HCT116 (cell line): ENCODE data around the gene DPF3. TPM values are rescaled to one million over a fixed set of nuclear protein-coding genes. Genes with fewer than 3 reads are reported as not detected.

Experiments
- ATAC-seq: fragments of 200-7000 bp; cut with Tn5 transposase; 2 replicates; pipeline ENCODE4 v1.9.1; 2020; ENCODE audit warnings: mild to moderate bottlenecking, moderate library complexity
- BruUV-seq: library from RNA; stranded (reverse); fragments of 400-500 nt; replicated peaks from 2 replicates; lab custom pipeline; 2021; lab: Mats Ljungman, UMichigan
- CTCF ChIA-PET: fragments of 300-600 bp; sonication (Branson Sonifier 250); formaldehyde crosslinking; loops from one replicate; lab custom pipeline; 2021; ENCODE audit warnings: antibody characterized with exemption; lab: Charles Lee
- POLR2A ChIA-PET: fragments of 300-600, 350-600 bp; sonication (Branson Sonifier 250); formaldehyde crosslinking; loops from one replicate; lab custom pipeline; 2021; ENCODE audit warnings: antibody characterized with exemption; lab: Charles Lee
- RAD21 ChIA-PET, 2 experiments: fragments of 300-600 bp; sonication (Branson Sonifier 250); formaldehyde crosslinking; loops; one replicate each; lab custom pipeline; 2023; ENCODE audit warnings: low total read pairs in 2 of 2; ENCODE audit not compliant: uncharacterized antibody in 2 of 2, unreplicated experiment in 2 of 2, low non-redundant PET in 1 of 2; lab: Charles Lee
- DNase-seq: peaks from one replicate; pipeline ENCODE4 v3.0.0-alpha.2; 2010; ENCODE audit warnings: low read depth, low spot score
- H2AFZ ChIP-seq: fragments of 200-600 bp; shearing (Covaris generic), sonication (generic); 2 replicates; pipeline ENCODE4 v1.6.1; 2017; ENCODE audit warnings: low read depth, mixed run types, mixed read lengths, antibody characterized with exemption, low read length; ENCODE audit not compliant: poor library complexity, severe bottlenecking
- H3K27ac ChIP-seq: 2 replicates; pipeline ENCODE4 v1.5.1; 2012; ENCODE audit warnings: low read depth, low read length
- H3K27me3 ChIP-seq: fragments of 200-600 bp; sonication (generic); 2 replicates; pipeline ENCODE4 v1.6.1; 2016; ENCODE audit warnings: mixed run types, low read length, mixed read lengths; ENCODE audit not compliant: insufficient read depth
- H3K36me3 ChIP-seq, 2 experiments: fragments of 200-500 bp in 1 of 2; fragments of 200-600 bp in 1 of 2; sonication (Bioruptor generic) in 1 of 2; sonication (generic) in 1 of 2; 2 replicates each; pipeline versions ENCODE4 v1.5.1 to v1.6.1; 2014 to 2016; ENCODE audit warnings: low read length in 2 of 2, inconsistent platforms in 1 of 2, mixed read lengths in 1 of 2, mixed run types in 1 of 2; ENCODE audit not compliant: insufficient read depth in 2 of 2, control insufficient read depth in 1 of 2
- H3K4me1 ChIP-seq, 2 experiments: fragments of 200-600 bp in 1 of 2; sonication (generic) in 1 of 2; 2 replicates each; pipeline versions ENCODE4 v1.5.1 to v1.6.1; 2012 to 2017; ENCODE audit warnings: low read length in 2 of 2, inconsistent platforms in 1 of 2, mild to moderate bottlenecking in 1 of 2, mixed read lengths in 1 of 2, mixed run types in 1 of 2, moderate library complexity in 1 of 2; ENCODE audit not compliant: insufficient read depth in 2 of 2, control insufficient read depth in 1 of 2
- H3K4me2 ChIP-seq: fragments of 200-600 bp; sonication (generic); 2 replicates; pipeline ENCODE4 v1.6.1; 2017; ENCODE audit warnings: mixed run types, low read length, mixed read lengths
- H3K4me3 ChIP-seq, 2 experiments: fragments of 200-600 bp in 1 of 2; sonication (generic) in 1 of 2; replicated peaks in 1 of 2; 2 replicates each; pipeline ENCODE4 v1.5.1; 2011 to 2016; ENCODE audit warnings: low read length in 2 of 2, control low read depth in 1 of 2, low read depth in 1 of 2, mild to moderate bottlenecking in 1 of 2, mixed read lengths in 1 of 2, mixed run types in 1 of 2
- H3K79me2 ChIP-seq: fragments of 200-600 bp; sonication (generic); 2 replicates; pipeline ENCODE4 v1.6.1; 2017; ENCODE audit warnings: mild to moderate bottlenecking, mixed run types, low read length, moderate library complexity, mixed read lengths; ENCODE audit not compliant: insufficient read depth
- H3K9ac ChIP-seq: fragments of 200-600 bp; sonication (generic); 2 replicates; pipeline ENCODE4 v1.6.1; 2016; ENCODE audit warnings: low read length, mixed read lengths
- H3K9me2 ChIP-seq: fragments of 200-600 bp; sonication (generic), shearing (Covaris generic); 2 replicates; pipeline ENCODE4 v1.6.1; 2017; ENCODE audit warnings: mixed run types, mild to moderate bottlenecking, moderate library complexity; ENCODE audit not compliant: insufficient read depth
- H3K9me3 ChIP-seq, 2 experiments: fragments of 200-500 bp in 1 of 2; fragments of 200-600 bp in 1 of 2; sonication (Bioruptor generic) in 1 of 2; sonication (generic) in 1 of 2; 2 replicates each; pipeline ENCODE4 v1.6.1; 2014 to 2017; ENCODE audit warnings: low read length in 2 of 2, mixed read lengths in 2 of 2, inconsistent platforms in 1 of 2, low read depth in 1 of 2, mild to moderate bottlenecking in 1 of 2, mixed run types in 1 of 2, moderate library complexity in 1 of 2; ENCODE audit not compliant: control insufficient read depth in 1 of 2, insufficient read depth in 1 of 2
- H4K20me1 ChIP-seq: fragments of 200-600 bp; sonication (generic), shearing (Covaris generic); 2 replicates; pipeline ENCODE4 v1.6.1; 2017; ENCODE audit warnings: mixed run types, mild to moderate bottlenecking, moderate library complexity; ENCODE audit not compliant: insufficient read depth
- CEBPB ChIP-seq: IDR thresholded peaks from 2 replicates; pipeline ENCODE4 v1.6.1; 2012; ENCODE audit warnings: low read depth
- EGR1 ChIP-seq: IDR thresholded peaks from 2 replicates; pipeline ENCODE4 v1.6.1; 2012; ENCODE audit warnings: low read depth
- POLR2A ChIP-seq: IDR thresholded peaks from 2 replicates; pipeline ENCODE4 v1.7.0; 2011; ENCODE audit warnings: borderline replicate concordance; ENCODE audit not compliant: insufficient read depth, insufficient read length; ENCODE audit errors: extremely low read depth
- POLR2AphosphoS5 ChIP-seq: IDR thresholded peaks from 2 replicates; pipeline ENCODE4 v1.6.1; 2011; ENCODE audit warnings: mild to moderate bottlenecking, low read depth, low read length, moderate library complexity
- RAD21 ChIP-seq: IDR thresholded peaks from 2 replicates; pipeline ENCODE4 v1.6.1; 2012; ENCODE audit warnings: low read depth, mild to moderate bottlenecking
- intact Hi-C: fragments of 100-400 bp; cut with micrococcal nuclease; formaldehyde crosslinking; loops from 2 replicates; pipeline ENCODE4 v1.10.0; 2022
- total RNA-seq: library from RNA; stranded (reverse); gene quantifications from one replicate; pipeline ENCODE4 v1.2.1, GENCODE V29; 2021; ENCODE audit not compliant: unreplicated experiment
- TF ChIP-seq, protein P1 (sequence below), 3 experiments: fragments of 200-600 bp in 1 of 3; sonication (generic) in 1 of 3; IDR thresholded peaks in 2 of 3; conservative IDR thresholded peaks in 1 of 3; 2 replicates each; pipeline ENCODE4 v1.5.1; 2012 to 2017; ENCODE audit warnings: low read depth in 2 of 3, low read length in 2 of 3, antibody characterized with exemption in 1 of 3, borderline replicate concordance in 1 of 3, control low read depth in 1 of 3, mild to moderate bottlenecking in 1 of 3, mixed read lengths in 1 of 3, mixed run types in 1 of 3, moderate library complexity in 1 of 3; ENCODE audit not compliant: insufficient read depth in 1 of 3
- TF ChIP-seq, protein P2 (sequence below): IDR thresholded peaks from 2 replicates; pipeline ENCODE4 v1.6.1; 2012

Gene DPF3
- total RNA-seq, 1 experiment from 2014 or later: 0.27 TPM

DNA sequence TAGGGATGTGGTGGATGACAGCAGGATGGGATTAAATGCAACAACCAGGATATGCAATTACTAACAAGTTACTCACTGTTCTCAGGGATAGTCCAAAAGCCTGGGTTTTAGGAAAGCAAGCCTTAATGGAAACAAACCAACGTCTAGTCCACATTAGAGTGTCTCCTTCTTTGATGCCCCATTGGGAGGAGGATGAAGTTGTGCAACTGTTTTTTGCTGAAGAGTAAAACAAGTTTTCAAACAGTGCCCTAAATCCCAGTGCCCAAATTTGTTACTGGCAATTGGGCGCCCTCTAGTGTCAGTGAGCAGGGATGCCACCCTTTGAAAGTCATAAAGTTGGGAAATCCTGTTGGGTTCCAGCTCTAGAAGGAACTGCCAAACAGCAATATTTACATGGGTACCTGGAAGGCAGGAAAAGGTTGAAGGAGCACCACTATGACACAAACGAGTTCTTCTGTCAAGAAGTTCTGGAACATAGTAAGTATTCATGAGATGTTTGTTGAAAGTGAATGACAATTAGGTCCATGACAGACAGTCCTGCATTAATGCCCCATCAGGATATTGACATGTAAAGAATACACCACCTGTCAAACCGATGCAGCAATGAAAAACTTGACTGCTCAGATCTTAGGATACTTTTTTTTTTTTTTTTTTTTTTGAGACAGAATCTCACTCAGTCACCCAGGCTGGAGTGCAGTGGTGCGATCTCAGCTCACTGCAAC is 11.1 kb upstream of the DPF3 start:
- no peaks in the 10 kb centered on the region for H3K9me2 ChIP-seq
- ChIA-PET POLR2A (interaction anchor here (1.0 to 1.5 kb wide), 2 partner anchors 11 to 22 kb away, joined by 3 to 4 read pairs; partner anchors contain the start of genes DCAF4 and DPF3), RAD21 (interaction anchor here (0.6 to 1.5 kb wide), 6 partner anchors 21 to 761 kb away, joined by 3 to 6 read pairs (median 4); no protein-coding TSS in a partner anchor), CTCF (interaction anchor here (0.6 to 3.7 kb wide), 11 partner anchors 10 to 400 kb away, joined by 3 to 89 read pairs (median 5); partner anchors contain the start of gene DPF3)
- H3K9me3 ChIP-seq: no peaks in the 10 kb centered on the region
- ATAC-seq (peak; percentile 63), DNase-seq (peak; percentile 44)
- H3K9ac ChIP-seq: no peak overlapping the region
- peaks cover 3 to 25% of the 10 kb centered on the region in 2 experiments for H3K4me1 ChIP-seq
- no peaks in the 10 kb centered on the region for H3K27me3 ChIP-seq
- BruUV-seq: no TSS peak
- H2AFZ ChIP-seq: no peak overlapping the region
- H3K4me3 ChIP-seq: no peak overlapping the region
- no peaks in the 10 kb centered on the region for H4K20me1 ChIP-seq
- no peak overlapping the region for H3K4me2 ChIP-seq
- intact Hi-C loops: loop anchor here (1.0 to 10.0 kb wide), 3 partner anchors 43 to 570 kb away; no protein-coding TSS in a partner anchor
- H3K79me2 ChIP-seq: no peaks in the 10 kb centered on the region
- H3K27ac ChIP-seq: no peak overlapping the region
- TF ChIP-seq, protein P1, sequence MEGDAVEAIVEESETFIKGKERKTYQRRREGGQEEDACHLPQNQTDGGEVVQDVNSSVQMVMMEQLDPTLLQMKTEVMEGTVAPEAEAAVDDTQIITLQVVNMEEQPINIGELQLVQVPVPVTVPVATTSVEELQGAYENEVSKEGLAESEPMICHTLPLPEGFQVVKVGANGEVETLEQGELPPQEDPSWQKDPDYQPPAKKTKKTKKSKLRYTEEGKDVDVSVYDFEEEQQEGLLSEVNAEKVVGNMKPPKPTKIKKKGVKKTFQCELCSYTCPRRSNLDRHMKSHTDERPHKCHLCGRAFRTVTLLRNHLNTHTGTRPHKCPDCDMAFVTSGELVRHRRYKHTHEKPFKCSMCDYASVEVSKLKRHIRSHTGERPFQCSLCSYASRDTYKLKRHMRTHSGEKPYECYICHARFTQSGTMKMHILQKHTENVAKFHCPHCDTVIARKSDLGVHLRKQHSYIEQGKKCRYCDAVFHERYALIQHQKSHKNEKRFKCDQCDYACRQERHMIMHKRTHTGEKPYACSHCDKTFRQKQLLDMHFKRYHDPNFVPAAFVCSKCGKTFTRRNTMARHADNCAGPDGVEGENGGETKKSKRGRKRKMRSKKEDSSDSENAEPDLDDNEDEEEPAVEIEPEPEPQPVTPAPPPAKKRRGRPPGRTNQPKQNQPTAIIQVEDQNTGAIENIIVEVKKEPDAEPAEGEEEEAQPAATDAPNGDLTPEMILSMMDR (IDR thresholded peaks at IDR 0.05 in 2 of 3, conservative IDR thresholded peaks at IDR 0.05 in 1 of 3; ENCODE audit: borderline replicate concordance in 1 of 3, insufficient read depth in 1 of 3, low read depth in 2 of 3, low read length in 2 of 3): peak; percentile 82 to 97 (median 93); a peak in 5 of 6 replicates
- TF ChIP-seq POLR2A (no peak), RAD21 (peak; percentile 96), CEBPB (peak; percentile 69; the same call in 1 of the 2 replicates)
- no peaks in the 10 kb centered on the region for H3K36me3 ChIP-seq

DNA sequence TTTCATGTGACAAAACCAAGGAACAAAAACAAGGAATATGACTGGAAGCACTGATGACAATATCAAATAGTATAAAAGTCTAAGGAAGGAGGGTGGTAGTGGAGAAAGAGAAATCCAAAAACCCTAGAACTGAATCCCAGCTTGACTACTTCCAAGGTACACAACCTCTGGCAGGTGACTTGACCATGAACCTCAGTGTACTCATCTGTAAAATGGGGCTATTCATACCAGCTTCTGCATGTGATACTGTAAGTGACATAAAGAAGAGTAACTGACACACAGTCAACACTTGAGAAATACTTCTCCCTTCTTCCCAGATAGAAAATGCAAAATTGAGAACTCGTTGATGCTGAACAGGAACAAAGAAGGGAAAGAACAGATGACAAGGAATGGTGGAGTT is 10.3 kb upstream of the DPF3 start:
- peaks cover 3 to 25% of the 10 kb centered on the region in 2 experiments for H3K4me1 ChIP-seq
- H2AFZ ChIP-seq: no peak overlapping the region
- H3K27ac ChIP-seq: no peak overlapping the region
- no peak for DNase-seq
- no peak for ATAC-seq
- BruUV-seq: no TSS peak
- H3K9me2 ChIP-seq: no peaks in the 10 kb centered on the region
- POLR2A ChIA-PET: interaction anchor here (1.0 kb wide), 1 partner anchor 10 kb away, joined by 3 read pairs; the partner anchor contains the start of gene DPF3
- RAD21 ChIA-PET: interaction anchor here in 1 of 2 experiments (1.0 kb wide), 1 partner anchor 387 kb away, joined by 4 read pairs; no protein-coding TSS in a partner anchor
- no peak overlapping the region for H3K4me3 ChIP-seq
- H3K4me2 ChIP-seq: no peak overlapping the region
- H3K79me2 ChIP-seq: no peaks in the 10 kb centered on the region
- H3K27me3 ChIP-seq: no peaks in the 10 kb centered on the region
- no peak overlapping the region for H3K9ac ChIP-seq
- TF ChIP-seq RAD21 (no peak), CEBPB (no peak), POLR2A (no peak), EGR1 (no peak), POLR2AphosphoS5 (no peak)
- TF ChIP-seq, protein P2, sequence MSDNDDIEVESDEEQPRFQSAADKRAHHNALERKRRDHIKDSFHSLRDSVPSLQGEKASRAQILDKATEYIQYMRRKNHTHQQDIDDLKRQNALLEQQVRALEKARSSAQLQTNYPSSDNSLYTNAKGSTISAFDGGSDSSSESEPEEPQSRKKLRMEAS: no peak
- H4K20me1 ChIP-seq: no peaks in the 10 kb centered on the region
- H3K9me3 ChIP-seq: no peaks in the 10 kb centered on the region
- H3K36me3 ChIP-seq: no peaks in the 10 kb centered on the region
- CTCF ChIA-PET: interaction anchor here (0.7 to 3.7 kb wide), 5 partner anchors 10 to 567 kb away, joined by 3 to 89 read pairs (median 5); partner anchors contain the start of gene DPF3
- intact Hi-C loops: loop anchor here (10.0 kb wide), 1 partner anchor 571 kb away; no protein-coding TSS in a partner anchor
